Amniotic stem cell (primary cell): ENCODE measurements around the gene ELOVL5.
A peak's percentile ranks its signal among the peaks of the same experiment; 100 is the strongest.
"Not testable (repeated sequence)": the region's sequence is repeated elsewhere in the genome, so short reads cannot be mapped to it uniquely, and the experiment has no call there.

ENCODE experiments used
- DNase-seq: peaks from one replicate; lab custom pipeline; 2025; lab: John Stamatoyannopoulos, UW

Gene ELOVL5

GRCh38 chr6:53328375-53328774 lies 20.4 kb downstream of the ELOVL5 start:
- DNase-seq = no peak

- no peak for DNase-seq
Measured at GRCh38 chr6:53327017-53327395, 21.7 kb downstream of the ELOVL5 start.

- peak; percentile 96 for DNase-seq
Measured at GRCh38 chr6:53326372-53327016, 22.3 kb downstream of the ELOVL5 start.

- DNase-seq = no peak
Measured at GRCh38 chr6:53325785-53326184, 23.0 kb downstream of the ELOVL5 start.

- no peak for DNase-seq
Measured at GRCh38 chr6:53322188-53323029, 26.3 kb downstream of the ELOVL5 start.

- DNase-seq = no peak
Measured at GRCh38 chr6:53321701-53322100, 27.0 kb downstream of the ELOVL5 start.

GRCh38 chr6:53320964-53321363 lies 27.8 kb downstream of the ELOVL5 start:
- no peak for DNase-seq

GRCh38 chr6:53318429-53318828 lies 30.3 kb downstream of the ELOVL5 start:
- DNase-seq = no peak

GRCh38 chr6:53317861-53318260 lies 30.9 kb downstream of the ELOVL5 start:
- DNase-seq = no peak

GRCh38 chr6:53317299-53317698 lies 31.5 kb downstream of the ELOVL5 start:
- DNase-seq = not testable (repeated sequence)

GRCh38 chr6:53316142-53316541 lies 32.6 kb downstream of the ELOVL5 start:
- DNase-seq = no peak

GRCh38 chr6:53315086-53315724 lies 33.5 kb downstream of the ELOVL5 start:
- no peak for DNase-seq

- no peak for DNase-seq
Measured at GRCh38 chr6:53313784-53314400, 34.9 kb downstream of the ELOVL5 start.

- no peak for DNase-seq
Measured at GRCh38 chr6:53312355-53312754, 36.4 kb downstream of the ELOVL5 start.

GRCh38 chr6:53311586-53311935 lies 37.2 kb downstream of the ELOVL5 start:
- no peak for DNase-seq

- no peak for DNase-seq
Measured at GRCh38 chr6:53310771-53311585, 37.8 kb downstream of the ELOVL5 start.

GRCh38 chr6:53309901-53310300 lies 38.8 kb downstream of the ELOVL5 start:
- no peak for DNase-seq

GRCh38 chr6:53309059-53309900 lies 39.5 kb downstream of the ELOVL5 start:
- DNase-seq = no peak

- no peak for DNase-seq
Measured at GRCh38 chr6:53306819-53307347, 41.9 kb downstream of the ELOVL5 start.

- not testable (repeated sequence) for DNase-seq
Measured at GRCh38 chr6:53306217-53306616, 42.5 kb downstream of the ELOVL5 start.
